CD4-positive, alpha-beta T cell treated with Interleukin-2 at 100 ng/mL for 4 hours (primary cell): ENCODE data around the gene STK10.

ENCODE experiments used
- DNase-seq: peaks from one replicate; pipeline ENCODE4 v3.0.0-alpha.2; 2020; ENCODE audit warnings: low spot score

The STK10 gene

GRCh38 chr5:172086194-172086975 lies 101.6 kb downstream of the STK10 start:
- DNase-seq: no peak

GRCh38 chr5:172085738-172086137 lies 102.3 kb downstream of the STK10 start:
- no peak for DNase-seq

- DNase-seq: no peak
These were observed 105.8 kb downstream of the STK10 start for GRCh38 chr5:172082180-172082579.

- DNase-seq: no peak
These were observed 108.1 kb downstream of the STK10 start for GRCh38 chr5:172079876-172080275.

- DNase-seq: no peak
These were observed 109.2 kb downstream of the STK10 start for GRCh38 chr5:172078726-172079345.

GRCh38 chr5:172077664-172078425 lies 110.2 kb downstream of the STK10 start:
- no peak for DNase-seq

- no peak for DNase-seq
These were observed 111.2 kb downstream of the STK10 start for GRCh38 chr5:172076761-172077244.

- DNase-seq: no peak
These were observed 112.4 kb downstream of the STK10 start for GRCh38 chr5:172075656-172076055.

GRCh38 chr5:172074896-172075295 lies 113.1 kb downstream of the STK10 start:
- DNase-seq: no peak

GRCh38 chr5:172071309-172071875 lies 116.6 kb downstream of the STK10 start:
- DNase-seq: no peak

GRCh38 chr5:172065431-172066065 lies 122.5 kb downstream of the STK10 start:
- no peak for DNase-seq

GRCh38 chr5:172064766-172065165 lies 123.3 kb downstream of the STK10 start:
- no peak for DNase-seq

GRCh38 chr5:172064358-172064757 lies 123.7 kb downstream of the STK10 start:
- no peak for DNase-seq

- no peak for DNase-seq
These were observed 124.4 kb downstream of the STK10 start for GRCh38 chr5:172063463-172064235.

GRCh38 chr5:172059661-172060100 lies 128.3 kb downstream of the STK10 start:
- DNase-seq: no peak

GRCh38 chr5:172058088-172058487 lies 129.9 kb downstream of the STK10 start:
- DNase-seq: no peak

- no peak for DNase-seq
These were observed 132.0 kb downstream of the STK10 start for GRCh38 chr5:172055996-172056395.

- DNase-seq: no peak
These were observed 132.6 kb downstream of the STK10 start for GRCh38 chr5:172055421-172055820.

- no peak for DNase-seq
These were observed 133.3 kb downstream of the STK10 start for GRCh38 chr5:172054611-172055153.

- DNase-seq: no peak
These were observed 135.4 kb downstream of the STK10 start for GRCh38 chr5:172052450-172053236.
